Fibroblast of lung (primary cell): ENCODE results near the gene IL20. TPM values are rescaled to one million over a fixed set of nuclear protein-coding genes. Genes with fewer than 3 reads are reported as not detected.

ENCODE experiments used
- DNase-seq, 2 donors: peaks; one replicate each; pipeline versions ENCODE4 v3.0.0 to v3.0.0-alpha.2; 2010; ENCODE audit warnings: low read depth in 2 of 2
- H2AFZ ChIP-seq: 2 replicates; pipeline ENCODE4 v1.5.1; 2012; ENCODE audit warnings: low read length, control low read depth, inconsistent platforms
- H3K27ac ChIP-seq: 2 replicates; pipeline ENCODE4 v1.5.1; 2011; ENCODE audit warnings: low read length, control low read depth; ENCODE audit not compliant: insufficient read depth
- H3K27me3 ChIP-seq: 2 replicates; pipeline ENCODE4 v1.5.1; 2011; ENCODE audit warnings: mild to moderate bottlenecking, low read length; ENCODE audit not compliant: control insufficient read depth, insufficient read depth
- H3K36me3 ChIP-seq: 2 replicates; pipeline ENCODE4 v1.5.1; 2011; ENCODE audit warnings: low read length; ENCODE audit not compliant: control insufficient read depth, insufficient read depth
- H3K4me1 ChIP-seq: 2 replicates; pipeline ENCODE4 v1.5.1; 2011; ENCODE audit warnings: low read length; ENCODE audit not compliant: control insufficient read depth, insufficient read depth; ENCODE audit errors: extremely low read depth
- H3K4me2 ChIP-seq: 2 replicates; pipeline ENCODE4 v1.5.1; 2011; ENCODE audit warnings: low read length, control low read depth; ENCODE audit not compliant: insufficient read depth; ENCODE audit errors: extremely low read depth
- H3K4me3 ChIP-seq, 4 experiments: fragments of 200-600 bp in 1 of 4; sonication (generic) in 1 of 4; replicated peaks in 1 of 4; 2 replicates each; pipeline ENCODE4 v1.5.1; 2011 to 2016; ENCODE audit warnings: low read length in 4 of 4, low read depth in 3 of 4, mild to moderate bottlenecking in 3 of 4, control low read depth in 2 of 4, inconsistent platforms in 1 of 4, mixed read lengths in 1 of 4; ENCODE audit not compliant: insufficient read depth in 1 of 4; ENCODE audit errors: control extremely low read depth in 1 of 4
- H3K79me2 ChIP-seq: 2 replicates; pipeline ENCODE4 v1.5.1; 2012; ENCODE audit warnings: mild to moderate bottlenecking, low read length, inconsistent platforms; ENCODE audit not compliant: control insufficient read depth, insufficient read depth
- H3K9ac ChIP-seq: 2 replicates; pipeline ENCODE4 v1.5.1; 2011; ENCODE audit warnings: mild to moderate bottlenecking, low read length, control low read depth; ENCODE audit not compliant: insufficient read depth
- H3K9me3 ChIP-seq: 2 replicates; pipeline ENCODE4 v1.5.1; 2012; ENCODE audit warnings: low read depth, low read length; ENCODE audit not compliant: control insufficient read depth, insufficient read depth
- H4K20me1 ChIP-seq: 2 replicates; pipeline ENCODE4 v1.5.1; 2011; ENCODE audit warnings: low read length; ENCODE audit not compliant: control insufficient read depth, insufficient read depth; ENCODE audit errors: extremely low read depth
- CTCF ChIP-seq, 2 donors: IDR thresholded peaks in 1 of 2; conservative IDR thresholded peaks in 1 of 2; 1 replicate in 1 of 2; 2 replicates in 1 of 2; pipeline ENCODE4 v1.5.1; 2011 to 2012; ENCODE audit warnings: low read length in 2 of 2, control low read depth in 1 of 2, inconsistent platforms in 1 of 2, low read depth in 1 of 2, mild to moderate bottlenecking in 1 of 2
- EZH2 ChIP-seq: IDR thresholded peaks from 2 replicates; pipeline ENCODE4 v1.5.1; 2012; ENCODE audit warnings: low read length, control low read depth, mild to moderate bottlenecking; ENCODE audit errors: missing control alignments
- polyA plus RNA-seq, 2 donors: library from polyadenylated mRNA; depleted of rRNA in 1 of 2; stranded (reverse) in 1 of 2; unstranded in 1 of 2; fragments of >200 nt; gene quantifications; 2 replicates each; pipeline ENCODE4 v1.2.1, GENCODE V29; 2011 to 2012; ENCODE audit warnings: missing spikeins in 1 of 2
- total RNA-seq: library from RNA; depleted of rRNA; stranded (reverse); fragments of >200 nt; gene quantifications from 2 replicates; pipeline ENCODE4 v1.2.1, GENCODE V29; 2014

The IL20 gene
- total and polyA plus RNA-seq, 2 donors (not counting 1 experiment from before 2014, with no cell fraction given), result not detected

- H3K36me3 ChIP-seq, result no peaks in the 10 kb centered on the region
- no peak overlapping the region for H3K4me3 ChIP-seq
- H3K79me2 ChIP-seq, result no peaks in the 10 kb centered on the region
- peak overlapping the region; percentile 54 for H3K4me2 ChIP-seq
- no peak overlapping the region for H3K9ac ChIP-seq
- TF ChIP-seq CTCF (conservative IDR thresholded peaks at IDR 0.05 in 1 of 2, IDR thresholded peaks at IDR 0.05 in 1 of 2; ENCODE audit: low read depth in 1 of 2, low read length in 2 of 2) (no peak), EZH2 (no peak)
- H3K9me3 ChIP-seq, result no peaks in the 10 kb centered on the region
- no peaks in the 10 kb centered on the region for H4K20me1 ChIP-seq
- H3K27me3 ChIP-seq, result no peaks in the 10 kb centered on the region
- H3K4me1 ChIP-seq, result peaks cover 6% of the 10 kb centered on the region
- no peak overlapping the region for H3K27ac ChIP-seq
- peak; percentile 26 to 36 for DNase-seq
- peak overlapping the region; percentile 52 for H2AFZ ChIP-seq
Measured at GRCh38 chr1:206823727-206824126, 41.7 kb upstream of the IL20 start.

GRCh38 chr1:206824331-206824730 is 41.1 kb upstream of the IL20 start:
- DNase-seq, result peak in 1 of 2 donors; percentile 16
- H3K4me2 ChIP-seq, result no peak overlapping the region

GRCh38 chr1:206826394-206826793 is 39.0 kb upstream of the IL20 start:
- no peak overlapping the region for H3K4me2 ChIP-seq
- H4K20me1 ChIP-seq, result no peaks in the 10 kb centered on the region
- H3K79me2 ChIP-seq, result no peaks in the 10 kb centered on the region
- peaks cover 6% of the 10 kb centered on the region for H3K4me1 ChIP-seq
- no peak overlapping the region for H3K27ac ChIP-seq
- H3K36me3 ChIP-seq, result no peaks in the 10 kb centered on the region
- TF ChIP-seq CTCF (conservative IDR thresholded peaks at IDR 0.05 in 1 of 2, IDR thresholded peaks at IDR 0.05 in 1 of 2; ENCODE audit: low read depth in 1 of 2, low read length in 2 of 2) (no peak), EZH2 (no peak)
- DNase-seq, result peak; percentile 34 to 71
- no peaks in the 10 kb centered on the region for H3K9me3 ChIP-seq
- no peak overlapping the region for H2AFZ ChIP-seq
- no peaks in the 10 kb centered on the region for H3K27me3 ChIP-seq
- H3K4me3 ChIP-seq, result no peak overlapping the region
- H3K9ac ChIP-seq, result no peak overlapping the region

More at GRCh38 chr1:206824331-206824730, 41.1 kb upstream of the IL20 start:
- H2AFZ ChIP-seq, result peak overlapping the region; percentile 52
- no peak overlapping the region for H3K27ac ChIP-seq
- no peaks in the 10 kb centered on the region for H3K9me3 ChIP-seq
- no peak overlapping the region for H3K4me3 ChIP-seq
- no peak for TF ChIP-seq EZH2
- no peak for TF ChIP-seq CTCF (conservative IDR thresholded peaks at IDR 0.05 in 1 of 2, IDR thresholded peaks at IDR 0.05 in 1 of 2; ENCODE audit: low read depth in 1 of 2, low read length in 2 of 2)
- H3K9ac ChIP-seq, result no peak overlapping the region
- peaks cover 6% of the 10 kb centered on the region for H3K4me1 ChIP-seq
- H3K36me3 ChIP-seq, result no peaks in the 10 kb centered on the region
- H4K20me1 ChIP-seq, result no peaks in the 10 kb centered on the region
- H3K27me3 ChIP-seq, result no peaks in the 10 kb centered on the region
- no peaks in the 10 kb centered on the region for H3K79me2 ChIP-seq
